Ramos (cell line): ENCODE measurements around the gene PIAS3.

Experiments used
- in situ Hi-C: fragments of 300-500 bp; cut with MboI; formaldehyde crosslinking; loops from one replicate; pipeline ENCODE4 v1.14.3; 2022; ENCODE audit warnings: low sequenced_read_pairs; ENCODE audit not compliant: unreplicated experiment

The PIAS3 gene

DNA sequence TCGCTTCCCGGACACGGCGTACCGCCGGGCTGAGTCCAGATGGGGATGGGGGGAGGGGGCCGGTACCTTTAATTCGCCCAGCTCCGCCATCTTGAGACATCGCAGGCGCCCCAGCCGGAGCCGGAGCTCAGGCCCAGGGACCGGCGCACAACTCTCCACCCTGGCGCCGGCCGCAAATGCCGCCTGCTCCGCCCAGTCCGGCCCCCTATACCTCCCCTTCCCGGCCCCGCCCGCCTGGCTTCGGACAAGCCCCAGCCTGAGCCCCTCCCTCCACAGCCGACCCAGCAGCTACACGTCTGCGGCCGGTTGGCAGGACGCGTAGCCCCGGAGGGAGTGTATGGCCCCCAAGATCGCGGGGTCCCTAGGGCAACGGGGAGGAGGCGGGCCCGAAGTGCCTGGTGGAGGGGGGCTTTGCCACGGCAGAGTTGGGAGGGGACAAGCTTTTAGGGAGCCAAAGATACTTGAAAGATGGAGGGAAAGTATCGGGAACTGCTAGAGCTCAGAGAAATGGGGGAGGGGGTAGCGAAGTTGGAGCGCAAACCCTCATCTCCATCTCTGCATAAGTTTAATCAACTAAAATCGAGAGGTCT, at the start of gene PIAS3:
TSS of gene PIAS3 (minus strand) at position 181 of the 590 bp plus-strand sequence. CDS start at position 90, 91 bp downstream.
- in situ Hi-C loops: no loop called here

DNA sequence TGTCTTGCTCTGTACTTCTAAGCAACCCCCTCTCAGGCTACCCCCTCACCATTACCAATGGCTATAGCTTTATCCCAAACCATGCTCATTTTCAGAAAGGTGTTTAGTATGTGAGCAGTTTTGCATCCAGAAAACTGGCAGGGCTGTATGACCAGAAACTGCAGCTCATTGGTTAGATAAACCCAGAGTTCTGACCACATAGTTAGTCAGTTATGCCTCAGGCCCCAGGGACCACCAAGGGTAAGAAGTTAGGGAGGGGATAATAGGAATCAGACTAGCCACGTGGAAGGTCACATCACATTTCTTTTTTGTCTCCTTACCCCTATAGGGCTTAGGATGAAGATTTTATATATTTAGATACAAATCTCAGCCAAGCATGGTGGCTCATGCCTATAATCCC, 49.8 kb upstream of the PIAS3 start:
- in situ Hi-C loops: no loop called here

DNA sequence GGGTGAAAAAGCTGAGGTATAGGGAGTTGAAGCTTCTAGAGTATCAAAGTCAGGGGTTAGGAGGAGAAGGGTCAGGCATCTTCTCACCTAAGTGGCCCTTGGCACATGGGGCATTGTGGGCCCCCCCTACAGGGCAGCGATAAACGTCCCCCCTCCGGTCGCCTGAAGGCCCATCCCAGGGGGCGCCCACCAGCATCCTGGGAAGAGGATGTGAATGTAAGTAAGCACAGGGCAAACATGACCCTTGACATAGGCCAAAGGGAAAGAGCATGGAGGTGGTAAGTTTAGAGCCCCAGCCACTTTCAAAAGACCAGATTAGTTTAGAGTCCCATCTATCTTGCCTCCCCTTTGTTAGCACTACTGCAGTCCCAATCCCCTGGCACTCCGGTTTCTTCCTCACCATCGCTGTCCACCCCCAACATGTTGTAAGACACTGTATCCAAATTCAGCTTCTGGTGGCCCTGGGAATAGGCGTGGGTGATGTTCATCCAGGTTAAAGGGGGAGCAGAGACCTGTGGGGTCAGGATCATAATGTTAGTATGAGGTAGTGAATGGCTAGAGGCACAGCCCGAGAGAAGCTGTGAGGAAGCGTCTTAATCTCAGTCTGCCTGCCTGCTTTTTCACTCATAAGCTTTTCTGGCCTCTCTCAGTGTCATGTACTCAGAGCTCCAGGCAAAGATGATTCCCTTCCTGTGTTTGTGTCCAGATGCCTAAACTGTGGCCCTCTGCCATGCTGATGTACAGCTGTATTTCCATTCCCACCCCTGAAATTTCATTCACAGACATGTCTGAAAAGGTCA, 48.3 kb upstream of the PIAS3 start:
- in situ Hi-C loops: no loop called here

- in situ Hi-C loops: no loop called here
These were observed 42.6 kb upstream of the PIAS3 start for GRCh38 chr1:145901312-145902021.

GRCh38 chr1:145898756-145899155, 39.9 kb upstream of the PIAS3 start:
- in situ Hi-C loops: loop anchor here (5.0 to 10.0 kb wide), 2 partner anchors 36 to 116 kb away; no protein-coding TSS in a partner anchor

- in situ Hi-C loops: loop anchor here (5.0 to 10.0 kb wide), 2 partner anchors 36 to 117 kb away; no protein-coding TSS in a partner anchor
These were observed 39.1 kb upstream of the PIAS3 start for GRCh38 chr1:145897969-145898368.

- in situ Hi-C loops: loop anchor here (5.0 to 10.0 kb wide), 2 partner anchors 33 to 119 kb away; no protein-coding TSS in a partner anchor
These were observed 36.6 kb upstream of the PIAS3 start for GRCh38 chr1:145895471-145895870.

GRCh38 chr1:145893306-145894055, 34.6 kb upstream of the PIAS3 start:
- in situ Hi-C loops: loop anchor here (10.0 kb wide), 1 partner anchor 121 kb away; no protein-coding TSS in a partner anchor

DNA sequence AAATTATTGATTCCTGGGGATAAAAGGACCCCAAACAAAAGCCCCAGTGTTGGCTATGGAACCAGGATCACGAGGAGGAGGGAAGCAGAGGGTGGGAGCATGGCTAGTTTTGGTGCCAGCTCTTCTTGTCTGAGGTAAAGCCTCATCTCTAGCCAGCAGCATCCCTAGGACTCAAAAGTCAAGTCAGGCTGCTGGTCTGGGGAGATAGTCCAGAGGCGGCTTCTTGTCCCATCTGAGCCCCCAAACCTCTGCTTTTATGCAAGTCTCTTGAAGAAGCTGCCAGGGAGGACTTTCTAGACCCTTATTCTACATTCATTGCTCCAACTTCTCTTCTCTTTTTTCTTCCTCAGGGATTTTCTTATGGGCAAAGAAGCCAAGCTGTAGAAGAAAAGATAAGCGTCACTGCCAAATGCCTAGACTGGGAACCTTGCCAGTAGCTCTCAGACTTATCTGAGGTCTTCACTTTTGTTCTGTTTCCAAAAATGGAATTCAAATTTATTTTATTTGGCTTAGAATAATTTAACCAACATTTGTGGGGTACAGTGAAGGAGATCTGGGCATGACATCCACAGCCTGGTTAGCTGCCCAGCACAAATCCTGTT, 33.7 kb upstream of the PIAS3 start:
- in situ Hi-C loops: loop anchor here (10.0 kb wide), 1 partner anchor 122 kb away; no protein-coding TSS in a partner anchor

- in situ Hi-C loops: loop anchor here (10.0 kb wide), 1 partner anchor 123 kb away; no protein-coding TSS in a partner anchor
These were observed 33.0 kb upstream of the PIAS3 start for GRCh38 chr1:145891587-145892485.

DNA sequence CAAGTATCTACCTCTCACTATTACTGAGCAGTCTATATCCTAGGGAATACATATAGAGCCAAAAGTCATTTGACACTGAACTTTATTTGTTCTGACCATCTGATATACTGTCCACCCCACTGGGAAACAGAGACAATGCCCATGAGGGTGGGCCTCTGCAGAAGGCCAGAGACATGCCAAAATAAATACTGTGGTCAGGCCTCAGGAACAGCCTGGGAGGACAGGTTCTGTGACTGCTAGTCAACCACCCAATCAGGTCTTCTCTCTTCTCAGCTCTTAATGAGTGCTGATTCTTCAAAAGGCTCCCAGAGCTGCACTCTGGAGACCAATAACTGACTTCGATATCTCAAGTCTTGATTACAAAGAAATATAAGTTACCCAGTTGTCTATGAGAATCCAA, 32.3 kb upstream of the PIAS3 start:
- in situ Hi-C loops: loop anchor here (10.0 kb wide), 1 partner anchor 124 kb away; no protein-coding TSS in a partner anchor

DNA sequence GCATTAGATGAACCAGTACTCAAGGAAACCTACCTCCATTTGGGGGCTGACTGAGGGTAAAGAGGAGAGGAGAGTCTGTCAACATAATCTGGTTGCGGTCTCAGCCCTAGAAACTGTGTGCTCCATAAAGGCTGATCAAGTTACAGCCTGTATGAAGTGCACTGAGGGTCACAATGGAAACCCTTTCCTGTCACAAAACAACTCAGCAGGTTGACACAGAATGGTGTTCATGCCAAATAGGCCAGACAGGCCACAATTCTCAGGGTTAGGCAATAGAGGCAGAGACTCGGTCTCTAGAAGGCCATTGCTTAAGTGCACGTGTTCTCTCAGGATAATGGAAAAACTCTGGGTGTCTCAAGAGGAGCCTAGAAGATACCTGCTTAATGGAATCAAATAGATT, 30.8 kb upstream of the PIAS3 start:
- in situ Hi-C loops: loop anchor here (10.0 kb wide), 1 partner anchor 125 kb away; no protein-coding TSS in a partner anchor

DNA sequence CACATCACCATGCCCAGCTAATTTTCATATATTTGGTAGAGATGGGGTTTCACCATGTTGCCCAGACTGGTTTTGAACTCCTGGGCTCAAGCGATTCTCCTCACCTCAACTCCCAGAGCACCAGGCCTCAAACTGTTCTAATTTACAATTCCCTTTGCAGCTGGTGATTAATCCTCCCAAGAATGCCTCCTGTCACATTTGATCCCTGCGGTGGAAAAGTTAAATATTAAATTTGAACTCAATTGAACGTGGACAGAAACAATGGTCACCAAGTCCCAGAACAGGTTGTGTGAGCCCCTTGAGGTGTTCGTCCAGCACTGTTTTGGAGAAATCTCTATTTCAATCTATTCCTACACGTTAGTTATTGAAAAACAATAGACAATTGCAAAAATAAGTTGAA, 28.8 kb upstream of the PIAS3 start:
- in situ Hi-C loops: no loop called here

GRCh38 chr1:145886816-145887215, 27.9 kb upstream of the PIAS3 start:
- in situ Hi-C loops: no loop called here

- in situ Hi-C loops: no loop called here
These were observed 27.5 kb upstream of the PIAS3 start for GRCh38 chr1:145886390-145886789.

GRCh38 chr1:145885738-145886287, 26.9 kb upstream of the PIAS3 start, which contains the start of gene ANKRD35:
ANKRD35 (minus strand) TSS chr1:145885866; CDS start chr1:145885758, 108 bp downstream.
- in situ Hi-C loops: no loop called here

- in situ Hi-C loops: no loop called here
These were observed 25.8 kb upstream of the PIAS3 start for GRCh38 chr1:145884675-145885074.

GRCh38 chr1:145879775-145880174, 20.9 kb upstream of the PIAS3 start:
- in situ Hi-C loops: no loop called here
